HepG2 (cell line): ENCODE data around the gene SYP. TPM values are rescaled to one million over a fixed set of nuclear protein-coding genes. Genes with fewer than 3 reads are reported as not detected.
A peak's percentile ranks its signal among the peaks of the same experiment; 100 is the strongest.

Experiments used
- ATAC-seq: fragments of 200-7000 bp; cut with Tn5 transposase; 3 replicates; pipeline ENCODE4 v1.9.1; 2020; ENCODE audit warnings: mild to moderate bottlenecking, moderate library complexity
- BruUV-seq: library from RNA; stranded (reverse); fragments of 400-500 nt; replicated peaks from 2 replicates; lab custom pipeline; 2021; lab: Mats Ljungman, UMichigan
- CTCF ChIA-PET: fragments of 300-600 bp; formaldehyde crosslinking; extraction: SDS; loops from one replicate; lab custom pipeline; 2021; ENCODE audit warnings: low total read pairs, inconsistent platforms, low intra/inter-chr PET ratio; lab: Yijun Ruan, JAX
- POLR2A ChIA-PET: fragments of 350-600 bp; sonication (Branson Sonifier 250); formaldehyde crosslinking; loops from one replicate; lab custom pipeline; 2020; ENCODE audit warnings: antibody characterized with exemption, inconsistent platforms; lab: Yijun Ruan, JAX
- DNase-seq: peaks from one replicate; pipeline ENCODE4 v3.0.0-alpha.2; 2015; ENCODE audit warnings: low spot score
- FAIRE-seq: peaks from 3 replicates; lab custom pipeline; 2011; peaks lifted over from hg19 to GRCh38; lab: Jason Lieb, UNC
- H2AFZ ChIP-seq: one replicate; pipeline ENCODE4 v1.6.1; 2011; ENCODE audit warnings: low read length, inconsistent platforms
- H3K27ac ChIP-seq: fragments of 300-600 bp; 3 replicates; pipeline ENCODE4 v1.8.0; 2011; ENCODE audit warnings: mixed run types, mild to moderate bottlenecking, mixed read lengths, low read length, inconsistent platforms; ENCODE audit not compliant: insufficient read depth; ENCODE audit errors: extremely low read length
- H3K27me3 ChIP-seq, 2 experiments: fragments of 200-600 bp in 1 of 2; 2 replicates in 1 of 2; 3 replicates in 1 of 2; pipeline versions ENCODE4 v1.6.0 to v1.8.0; 2011; ENCODE audit warnings: low read length in 2 of 2, mild to moderate bottlenecking in 2 of 2, moderate library complexity in 2 of 2, inconsistent platforms in 1 of 2; ENCODE audit not compliant: insufficient read depth in 2 of 2, control insufficient read depth in 1 of 2
- H3K36me3 ChIP-seq, 2 experiments: fragments of 200-600 bp in 1 of 2; replicated peaks in 1 of 2; 2 replicates in 1 of 2; 3 replicates in 1 of 2; pipeline versions ENCODE4 v1.5.1 to v1.8.0; 2011; ENCODE audit warnings: low read length in 2 of 2, inconsistent platforms in 1 of 2; ENCODE audit not compliant: insufficient read depth in 2 of 2, control insufficient read depth in 1 of 2
- H3K4me1 ChIP-seq: 2 replicates; pipeline ENCODE4 v1.5.1; 2012; ENCODE audit warnings: low read length, inconsistent platforms; ENCODE audit not compliant: insufficient read depth
- H3K4me2 ChIP-seq: 2 replicates; pipeline ENCODE4 v1.6.0; 2011; ENCODE audit warnings: low read depth, low read length, inconsistent platforms
- H3K4me3 ChIP-seq, 3 experiments: fragments of 200-600 bp in 1 of 3; sonication (generic), shearing (Covaris generic) in 1 of 3; replicated peaks in 1 of 3; 2 replicates each; pipeline ENCODE4 v1.5.1; 2011 to 2016; ENCODE audit warnings: low read length in 3 of 3, inconsistent platforms in 2 of 3, low read depth in 2 of 3, mild to moderate bottlenecking in 2 of 3, control low read depth in 1 of 3, mixed read lengths in 1 of 3; ENCODE audit not compliant: insufficient read depth in 1 of 3
- H3K79me2 ChIP-seq: one replicate; pipeline ENCODE4 v1.6.1; 2011; ENCODE audit warnings: low read length, inconsistent platforms; ENCODE audit not compliant: insufficient read depth
- H3K9ac ChIP-seq: 2 replicates; pipeline ENCODE4 v1.6.0; 2011; ENCODE audit warnings: mild to moderate bottlenecking, low read depth, low read length, inconsistent platforms; ENCODE audit not compliant: insufficient read depth
- H3K9me3 ChIP-seq: 2 replicates; pipeline ENCODE4 v1.5.1; 2012; ENCODE audit warnings: mild to moderate bottlenecking, low read length
- H4K20me1 ChIP-seq: 2 replicates; pipeline ENCODE4 v1.6.0; 2011; ENCODE audit warnings: inconsistent platforms, mild to moderate bottlenecking, low read length, moderate library complexity; ENCODE audit not compliant: insufficient read depth
- ARNT2 ChIP-seq: sonication (generic); formaldehyde crosslinking; IDR thresholded peaks from 2 replicates; pipeline ENCODE4 v1.8.0; 2022; ENCODE audit warnings: mild to moderate bottlenecking, low read depth, missing genetic modification reagents, moderate library complexity
- DNMT3B ChIP-seq: conservative IDR thresholded peaks from 2 replicates; pipeline ENCODE4 v1.6.1; 2016; ENCODE audit warnings: missing biosample characterization, control low read depth
- EED ChIP-seq: sonication (generic); formaldehyde crosslinking; IDR thresholded peaks from 2 replicates; pipeline ENCODE4 v1.5.0; 2020; ENCODE audit warnings: mild to moderate bottlenecking, missing genetic modification reagents
- GABPB1 ChIP-seq: IDR thresholded peaks from 2 replicates; pipeline ENCODE4 v1.6.1; 2016; ENCODE audit warnings: mild to moderate bottlenecking, missing genetic modification reagents, moderate library complexity, missing compliant biosample characterization
- HMGXB4 ChIP-seq, 2 experiments: sonication (generic) in 1 of 2; formaldehyde crosslinking in 1 of 2; IDR thresholded peaks; 2 replicates each; pipeline versions ENCODE4 v1.4.0 to v1.6.1; 2018 to 2020; ENCODE audit warnings: missing genetic modification reagents in 2 of 2, borderline replicate concordance in 1 of 2, low read depth in 1 of 2, mild to moderate bottlenecking in 1 of 2, missing biosample characterization in 1 of 2
- IRF9 ChIP-seq: sonication (generic); formaldehyde crosslinking; IDR thresholded peaks from 2 replicates; pipeline ENCODE4 v1.8.0; 2022; ENCODE audit warnings: missing genetic modification reagents, mild to moderate bottlenecking, borderline replicate concordance
- RFXAP ChIP-seq: sonication (generic); formaldehyde crosslinking; IDR thresholded peaks from 2 replicates; pipeline ENCODE4 v1.4.0; 2020; ENCODE audit warnings: missing genetic modification reagents, borderline replicate concordance
- SALL1 ChIP-seq: sonication (generic); formaldehyde crosslinking; IDR thresholded peaks from 2 replicates; pipeline ENCODE4 v1.8.0; 2022; ENCODE audit warnings: mild to moderate bottlenecking, missing genetic modification reagents
- SRSF1 ChIP-seq: fragments of 200-400 bp; formaldehyde crosslinking; optimal IDR thresholded peaks from 2 replicates; pipeline ENCODE3; 2017; ENCODE audit warnings: mild to moderate bottlenecking, low read depth, low read length, moderate library complexity
- ZFP1 ChIP-seq: IDR thresholded peaks from 2 replicates; pipeline ENCODE4 v1.6.1; 2016
- ZFY ChIP-seq: sonication (generic); formaldehyde crosslinking; IDR thresholded peaks from 2 replicates; pipeline ENCODE4 v1.4.0; 2020; ENCODE audit warnings: missing genetic modification reagents
- ZNF430 ChIP-seq: sonication (generic); formaldehyde crosslinking; IDR thresholded peaks from 2 replicates; pipeline ENCODE4 v1.9.0; 2021; ENCODE audit warnings: mild to moderate bottlenecking, missing genetic modification reagents
- ZNF614 ChIP-seq: IDR thresholded peaks from 2 replicates; pipeline ENCODE4 v1.6.1; 2018; ENCODE audit warnings: missing biosample characterization, missing genetic modification reagents, inconsistent platforms, borderline replicate concordance
- ZSCAN25 ChIP-seq: sonication (generic); formaldehyde crosslinking; IDR thresholded peaks from 2 replicates; pipeline ENCODE4 v1.8.0; 2022; ENCODE audit warnings: mild to moderate bottlenecking, missing genetic modification reagents
- WGBS: methylation state at CpG from one replicate; pipeline ENCODE4 v1.1.6; 2017; ENCODE audit warnings: low lambda C conversion rate; 5-methylcytosine and 5-hydroxymethylcytosine counted together
- in situ Hi-C: cut with HindIII; loops from 2 replicates; pipeline ENCODE4 v1.10.0; 2017; ENCODE audit warnings: low pct_unique_long_range_greater_than_20kb; ENCODE audit not compliant: extremely low pct_ligation_motif_present
- intact Hi-C: fragments of 100-400 bp; cut with micrococcal nuclease; formaldehyde crosslinking; loops from one replicate; pipeline ENCODE4 v1.10.0; 2022; ENCODE audit not compliant: unreplicated experiment
- polyA plus RNA-seq, 8 experiments: library from polyadenylated mRNA; depleted of rRNA in 3 of 8; stranded (reverse) in 7 of 8; unstranded in 1 of 8; fragments of >200 nt; fragmentation: Illumina TruSeq in 4 of 8; extraction: Trizol in 4 of 8; gene quantifications; 2 replicates each; pipeline versions ENCODE4 v1.2.1 to v1.2.3, GENCODE V29; 2011 to 2016; ENCODE audit warnings: low read depth in 4 of 8, missing spikeins in 1 of 8, mixed read lengths in 1 of 8; ENCODE audit not compliant: insufficient read depth in 1 of 8
- total RNA-seq, 5 experiments: library from RNA; depleted of rRNA; stranded (reverse); fragments of >200 nt; fragmentation: Illumina TruSeq; extraction: Trizol; gene quantifications; 2 replicates each; pipeline ENCODE4 v1.2.3, GENCODE V29; 2016; ENCODE audit warnings: low read depth in 1 of 5
- TF ChIP-seq, protein P1 (sequence below): sonication (generic); formaldehyde crosslinking; IDR thresholded peaks from 2 replicates; pipeline ENCODE4 v1.8.1; 2023; ENCODE audit warnings: mild to moderate bottlenecking, moderate library complexity, missing genetic modification reagents
- TF ChIP-seq, protein P2 (sequence below): sonication (generic); formaldehyde crosslinking; IDR thresholded peaks from 2 replicates; pipeline ENCODE4 v1.4.0; 2020; ENCODE audit warnings: missing genetic modification reagents

Gene SYP
- total and polyA plus RNA-seq, 2 of the 13 experiments (the other 11 are each of a cell fraction or from before 2014, with no cell fraction given) = 2.0 to 2.5 TPM

DNA sequence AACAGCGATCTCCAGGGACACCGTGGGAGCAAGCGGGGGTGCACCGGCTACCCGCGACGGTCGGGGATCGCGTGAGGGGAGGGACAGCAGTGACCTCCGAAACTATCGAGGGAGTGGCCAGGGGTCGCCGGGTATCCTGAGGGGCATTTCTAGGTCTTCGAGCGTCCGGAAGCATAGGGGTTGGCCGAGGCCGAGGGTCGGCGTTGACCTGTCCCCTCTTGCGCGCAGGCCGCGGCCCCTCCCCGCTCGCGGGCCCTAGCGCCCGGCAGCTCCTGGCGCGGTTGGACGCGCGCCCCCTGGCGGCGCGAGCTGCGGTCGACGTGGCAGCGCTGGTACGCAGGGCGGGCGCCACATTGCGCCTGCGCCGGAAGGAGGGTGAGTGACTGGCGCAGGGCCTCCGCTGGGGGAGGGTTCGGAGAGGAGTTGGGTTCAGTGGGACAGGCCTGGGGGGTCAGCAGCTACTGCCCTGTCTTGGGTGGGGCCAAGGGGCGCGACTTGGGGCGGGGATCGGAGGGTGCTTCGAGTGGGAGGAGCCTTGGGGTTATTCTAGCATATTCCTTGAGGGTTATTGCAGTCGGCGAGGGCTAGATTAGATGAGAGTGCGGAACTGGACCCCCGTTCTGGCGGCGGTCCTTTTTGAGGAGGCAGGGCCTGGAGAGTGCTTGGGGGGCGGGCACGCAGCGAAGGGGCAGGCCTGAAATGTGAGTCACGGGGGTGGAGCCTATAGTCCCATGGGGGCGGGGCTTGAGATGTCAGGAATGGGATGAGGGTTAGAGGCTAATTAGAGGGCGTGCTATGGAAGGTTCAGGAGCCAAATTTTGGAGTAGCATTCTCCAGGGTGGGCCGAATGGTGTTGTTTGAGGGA, 36.2 kb downstream of the SYP start:
- ChIA-PET POLR2A (interaction anchor here (1.0 kb wide), 2 partner anchors 27 to 63 kb away, joined by 3 to 5 read pairs; no protein-coding TSS in a partner anchor), CTCF (interaction anchor here (1.9 kb wide), 1 partner anchor 40 kb away, joined by 6 read pairs; the partner anchor contains the start of gene GPKOW)
- no peaks in the 10 kb centered on the region for H3K79me2 ChIP-seq
- DNase-seq = peak; percentile 53
- H3K4me2 ChIP-seq = peak overlapping the region; percentile 57
- in situ Hi-C loops = loop anchor here (5.0 kb wide), 1 partner anchor 41 kb away; the partner anchor contains the start of gene GPKOW
- ATAC-seq = peak; percentile 84
- intact Hi-C loops = loop anchor here (5.0 kb wide), 1 partner anchor 41 kb away; the partner anchor contains the start of gene GPKOW
- no peaks in the 10 kb centered on the region for H3K27me3 ChIP-seq
- no peaks in the 10 kb centered on the region for H3K36me3 ChIP-seq
- H3K27ac ChIP-seq = peak overlapping the region; percentile 71
- 18% methylated on average over 12 of the region's 69 CpGs for WGBS
- H3K9me3 ChIP-seq = no peaks in the 10 kb centered on the region
- FAIRE-seq = no peak
- BruUV-seq = no TSS peak
- no peaks in the 10 kb centered on the region for H4K20me1 ChIP-seq
- H2AFZ ChIP-seq = no peak overlapping the region
- peak overlapping the region; percentile 30 to 65 (median 53); a peak in 4 of 6 replicates for H3K4me3 ChIP-seq
- peaks cover 33% of the 10 kb centered on the region; the same call in 1 of the 2 replicates for H3K4me1 ChIP-seq
- peak overlapping the region; percentile 67 for H3K9ac ChIP-seq
- peak; percentile 39; the same call in 1 of the 2 replicates for TF ChIP-seq RFXAP (CRISPR knock-in tag)
- TF ChIP-seq, protein P1, sequence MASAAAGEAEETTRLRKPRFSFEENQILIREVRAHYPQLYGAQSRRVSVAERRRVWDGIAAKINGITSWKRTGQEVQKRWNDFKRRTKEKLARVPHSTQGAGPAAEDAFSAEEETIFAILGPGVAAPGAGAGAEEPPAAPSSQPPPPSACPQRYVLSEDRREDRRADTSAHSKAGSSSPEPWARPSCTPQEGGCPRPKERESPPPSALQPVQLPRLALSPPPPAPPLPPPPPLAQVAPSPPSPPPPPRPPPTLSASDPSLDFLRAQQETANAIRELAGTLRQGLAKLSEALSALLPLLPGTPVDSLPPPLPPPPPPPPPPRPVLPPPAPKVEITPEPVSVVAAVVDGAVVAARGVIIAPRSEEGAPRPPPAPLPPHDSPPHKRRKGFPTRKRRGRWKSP = peak; percentile 60; the same call in 1 of the 2 replicates
- 0 out of 2 replicates have a peak, but pooled peaks have one; percentile 28 for TF ChIP-seq IRF9 (CRISPR knock-in tag)
- 0 out of 2 replicates have a peak, but pooled peaks have one; percentile 25 for TF ChIP-seq GABPB1
- 0 out of 2 replicates have a peak, but pooled peaks have one; percentile 28 for TF ChIP-seq ARNT2 (CRISPR knock-in tag)
- no peak for TF ChIP-seq DNMT3B (CRISPR knock-in tag)
- no peak for TF ChIP-seq SRSF1
- no peak for TF ChIP-seq ZFP1 (CRISPR knock-in tag)
- TF ChIP-seq, protein P2, sequence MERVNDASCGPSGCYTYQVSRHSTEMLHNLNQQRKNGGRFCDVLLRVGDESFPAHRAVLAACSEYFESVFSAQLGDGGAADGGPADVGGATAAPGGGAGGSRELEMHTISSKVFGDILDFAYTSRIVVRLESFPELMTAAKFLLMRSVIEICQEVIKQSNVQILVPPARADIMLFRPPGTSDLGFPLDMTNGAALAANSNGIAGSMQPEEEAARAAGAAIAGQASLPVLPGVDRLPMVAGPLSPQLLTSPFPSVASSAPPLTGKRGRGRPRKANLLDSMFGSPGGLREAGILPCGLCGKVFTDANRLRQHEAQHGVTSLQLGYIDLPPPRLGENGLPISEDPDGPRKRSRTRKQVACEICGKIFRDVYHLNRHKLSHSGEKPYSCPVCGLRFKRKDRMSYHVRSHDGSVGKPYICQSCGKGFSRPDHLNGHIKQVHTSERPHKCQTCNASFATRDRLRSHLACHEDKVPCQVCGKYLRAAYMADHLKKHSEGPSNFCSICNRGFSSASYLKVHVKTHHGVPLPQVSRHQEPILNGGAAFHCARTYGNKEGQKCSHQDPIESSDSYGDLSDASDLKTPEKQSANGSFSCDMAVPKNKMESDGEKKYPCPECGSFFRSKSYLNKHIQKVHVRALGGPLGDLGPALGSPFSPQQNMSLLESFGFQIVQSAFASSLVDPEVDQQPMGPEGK (CRISPR knock-in tag) = peak; percentile 79
- 0 out of 2 replicates have a peak, but pooled peaks have one; percentile 40 for TF ChIP-seq ZSCAN25 (CRISPR knock-in tag)
- peak in 1 of 2 experiments; percentile 22; a peak in 1 of 4 replicates for TF ChIP-seq HMGXB4 (CRISPR knock-in tag; IDR thresholded peaks at IDR 0.05; ENCODE audit: borderline replicate concordance in 1 of 2, low read depth in 1 of 2)
- TF ChIP-seq ZNF430 = 0 out of 2 replicates have a peak, but pooled peaks have one; percentile 21
- TF ChIP-seq ZFY (CRISPR knock-in tag) = peak; percentile 70
- no peak for TF ChIP-seq EED (CRISPR knock-in tag)
- no peak for TF ChIP-seq ZNF614
- TF ChIP-seq SALL1 (CRISPR knock-in tag) = peak; percentile 49; the same call in 1 of the 2 replicates
